Left ventricle myocardium inferior (tissue), 1 donor: Measurements from ENCODE around the gene CMC1. TPM values are rescaled to one million over a fixed set of nuclear protein-coding genes. Genes with fewer than 3 reads are reported as not detected.

Experiments used
- DNase-seq: peaks from one replicate; pipeline ENCODE4 v3.0.0-alpha.2; 2020
- H3K27ac ChIP-seq: fragments of 200-600 bp; replicated peaks from 2 replicates; pipeline ENCODE4 v1.8.0; 2021
- H3K27me3 ChIP-seq: fragments of 200-600 bp; 2 replicates; pipeline ENCODE4 v1.8.0; 2021; ENCODE audit warnings: low read depth
- H3K36me3 ChIP-seq: fragments of 200-600 bp; 2 replicates; pipeline ENCODE4 v1.8.0; 2021
- H3K4me1 ChIP-seq: fragments of 200-600 bp; 2 replicates; pipeline ENCODE4 v1.8.0; 2021
- H3K4me3 ChIP-seq: fragments of 200-600 bp; 2 replicates; pipeline ENCODE4 v1.8.0; 2021; ENCODE audit warnings: mild to moderate bottlenecking, moderate library complexity
- H3K9me3 ChIP-seq: fragments of 200-600 bp; replicated peaks from 2 replicates; pipeline ENCODE4 v1.8.0; 2021
- CTCF ChIP-seq: fragments of 200-600 bp; IDR thresholded peaks from 2 replicates; pipeline ENCODE4 v1.8.0; 2021; ENCODE audit warnings: antibody characterized with exemption, mild to moderate bottlenecking, borderline replicate concordance
- intact Hi-C: fragments of 100-400 bp; cut with micrococcal nuclease; formaldehyde crosslinking; loops from one replicate; pipeline ENCODE4 v1.11.0; 2022
- total RNA-seq: library from RNA; stranded (reverse); fragmentation: NEBNext Ultra II Directional; extraction: Animal tissue kit (Norgen Biotek cat#: 25700); gene quantifications from one replicate; pipeline ENCODE4 v1.2.1, GENCODE V29; 2021
- donor health status: DM: no; HTN: yes; CAD: no; lungs with severe emphysema.

CMC1 gene
- total RNA-seq, 1 donor from 2014 or later, result 41.0 TPM

GRCh38 chr3:28218917-28219198 lies 22.6 kb upstream of the CMC1 start:
- no peak for TF ChIP-seq CTCF
- no peaks in the 10 kb centered on the region for H3K4me1 ChIP-seq
- intact Hi-C loops, result no loop called here
- DNase-seq, result no peak
- no peaks in the 10 kb centered on the region for H3K36me3 ChIP-seq
- H3K27ac ChIP-seq, result no peak overlapping the region
- no peak overlapping the region for H3K4me3 ChIP-seq
- H3K9me3 ChIP-seq, result peaks cover 28% of the 10 kb centered on the region
- H3K27me3 ChIP-seq, result no peaks in the 10 kb centered on the region

- Histone ChIP-seq H3K27ac (no peak overlapping the region), H3K4me3 (no peak overlapping the region), H3K9me3 (no peaks in the 10 kb centered on the region), H3K27me3 (no peaks in the 10 kb centered on the region), H3K4me1 (no peaks in the 10 kb centered on the region), H3K36me3 (no peaks in the 10 kb centered on the region)
- intact Hi-C loops, result no loop called here
- DNase-seq, result no peak
- TF ChIP-seq CTCF, result no peak
These were observed 17.0 kb upstream of the CMC1 start for GRCh38 chr3:28224430-28224829.

- H3K36me3 ChIP-seq, result no peaks in the 10 kb centered on the region
- H3K9me3 ChIP-seq, result no peaks in the 10 kb centered on the region
- no peak overlapping the region for H3K27ac ChIP-seq
- DNase-seq, result no peak
- no peaks in the 10 kb centered on the region for H3K27me3 ChIP-seq
- no peak overlapping the region for H3K4me3 ChIP-seq
- no peaks in the 10 kb centered on the region for H3K4me1 ChIP-seq
- TF ChIP-seq CTCF, result no peak
- intact Hi-C loops, result no loop called here
These were observed 15.4 kb upstream of the CMC1 start for GRCh38 chr3:28226020-28226419.

- Histone ChIP-seq H3K4me1 (no peaks in the 10 kb centered on the region), H3K27me3 (no peaks in the 10 kb centered on the region), H3K36me3 (no peaks in the 10 kb centered on the region), H3K9me3 (no peaks in the 10 kb centered on the region), H3K27ac (no peak overlapping the region), H3K4me3 (no peak overlapping the region)
- intact Hi-C loops, result no loop called here
- TF ChIP-seq CTCF, result no peak
- no peak for DNase-seq
These were observed 12.8 kb upstream of the CMC1 start for GRCh38 chr3:28228623-28229022.

GRCh38 chr3:28232659-28233058 lies 8.8 kb upstream of the CMC1 start:
- Histone ChIP-seq H3K36me3 (no peaks in the 10 kb centered on the region), H3K4me1 (no peaks in the 10 kb centered on the region), H3K27me3 (no peaks in the 10 kb centered on the region), H3K4me3 (no peak overlapping the region), H3K9me3 (no peaks in the 10 kb centered on the region), H3K27ac (no peak overlapping the region)
- no peak for TF ChIP-seq CTCF
- no peak for DNase-seq
- intact Hi-C loops, result no loop called here

GRCh38 chr3:28234454-28234853 lies 7.0 kb upstream of the CMC1 start:
- no peak for TF ChIP-seq CTCF
- Histone ChIP-seq H3K9me3 (no peaks in the 10 kb centered on the region), H3K4me1 (no peaks in the 10 kb centered on the region), H3K27me3 (no peaks in the 10 kb centered on the region), H3K4me3 (no peak overlapping the region), H3K36me3 (no peaks in the 10 kb centered on the region), H3K27ac (no peak overlapping the region)
- intact Hi-C loops, result no loop called here
- DNase-seq, result no peak
